ENCODE results near the gene ABHD3. TPM values are rescaled to one million over a fixed set of nuclear protein-coding genes. Genes with fewer than 3 reads are reported as not detected.
"Not testable (repeated sequence)": the region's sequence is repeated elsewhere in the genome, so short reads cannot be mapped to it uniquely, and the experiment has no call there.

Gene ABHD3
- total RNA-seq, 1 donor from 2014 or later = 4.3 TPM

- DNase-seq (ENCODE audit: extremely low read depth, low read depth, low spot score) = no peak
Observed at GRCh38 chr18:21706386-21706865, 1.9 kb upstream of the ABHD3 start.

GRCh38 chr18:21703241-21703820 is 1.2 kb downstream of the ABHD3 start:
- DNase-seq (ENCODE audit: extremely low read depth, low read depth, low spot score) = no peak

- DNase-seq (ENCODE audit: extremely low read depth, low read depth, low spot score) = no peak
Observed at GRCh38 chr18:21702602-21703001, 2.0 kb downstream of the ABHD3 start.

- no peak for DNase-seq (ENCODE audit: extremely low read depth, low read depth, low spot score)
Observed at GRCh38 chr18:21701621-21702020, 3.0 kb downstream of the ABHD3 start.

- DNase-seq (ENCODE audit: extremely low read depth, low read depth, low spot score) = no peak
Observed at GRCh38 chr18:21700528-21701075, 4.0 kb downstream of the ABHD3 start.

- DNase-seq (ENCODE audit: extremely low read depth, low read depth, low spot score) = no peak
Observed at GRCh38 chr18:21693322-21693721, 11.3 kb downstream of the ABHD3 start.

- DNase-seq (ENCODE audit: extremely low read depth, low read depth, low spot score) = no peak
Observed at GRCh38 chr18:21689736-21690135, 14.8 kb downstream of the ABHD3 start.

GRCh38 chr18:21686282-21687105 is 18.1 kb downstream of the ABHD3 start:
- DNase-seq (ENCODE audit: extremely low read depth, low read depth, low spot score) = no peak

GRCh38 chr18:21685556-21685981 is 19.0 kb downstream of the ABHD3 start:
- DNase-seq (ENCODE audit: extremely low read depth, low read depth, low spot score) = not testable (repeated sequence)

GRCh38 chr18:21684731-21685130 is 19.8 kb downstream of the ABHD3 start:
- no peak for DNase-seq (ENCODE audit: extremely low read depth, low read depth, low spot score)

GRCh38 chr18:21682371-21683051 is 22.1 kb downstream of the ABHD3 start:
- DNase-seq (ENCODE audit: extremely low read depth, low read depth, low spot score) = no peak

GRCh38 chr18:21680161-21680560 is 24.4 kb downstream of the ABHD3 start:
- DNase-seq (ENCODE audit: extremely low read depth, low read depth, low spot score) = no peak

GRCh38 chr18:21678859-21679258 is 25.7 kb downstream of the ABHD3 start:
- DNase-seq (ENCODE audit: extremely low read depth, low read depth, low spot score) = no peak

GRCh38 chr18:21675354-21675753 is 29.2 kb downstream of the ABHD3 start:
- not testable (repeated sequence) for DNase-seq (ENCODE audit: extremely low read depth, low read depth, low spot score)

GRCh38 chr18:21672521-21673267 is 31.9 kb downstream of the ABHD3 start:
- DNase-seq (ENCODE audit: extremely low read depth, low read depth, low spot score) = no peak

- no peak for DNase-seq (ENCODE audit: extremely low read depth, low read depth, low spot score)
Observed at GRCh38 chr18:21669736-21670285, 34.8 kb downstream of the ABHD3 start.

- no peak for DNase-seq (ENCODE audit: extremely low read depth, low read depth, low spot score)
Observed at GRCh38 chr18:21664069-21664468, 40.5 kb downstream of the ABHD3 start.

GRCh38 chr18:21663578-21663977 is 41.0 kb downstream of the ABHD3 start:
- DNase-seq (ENCODE audit: extremely low read depth, low read depth, low spot score) = no peak

- no peak for DNase-seq (ENCODE audit: extremely low read depth, low read depth, low spot score)
Observed at GRCh38 chr18:21662581-21662980, 42.0 kb downstream of the ABHD3 start.

- no peak for DNase-seq (ENCODE audit: extremely low read depth, low read depth, low spot score)
Observed at GRCh38 chr18:21660078-21660477, 44.5 kb downstream of the ABHD3 start.
